HG02678 (cell line): Measurements from ENCODE around the gene GADD45A.

Source experiments
- ATAC-seq: cut with Tn5 transposase; IDR thresholded peaks from one replicate; pipeline ENCODE4 v1.9.1; 2021; ENCODE audit warnings: mild to moderate bottlenecking, moderate library complexity; ENCODE audit not compliant: unreplicated experiment

GADD45A gene

DNA sequence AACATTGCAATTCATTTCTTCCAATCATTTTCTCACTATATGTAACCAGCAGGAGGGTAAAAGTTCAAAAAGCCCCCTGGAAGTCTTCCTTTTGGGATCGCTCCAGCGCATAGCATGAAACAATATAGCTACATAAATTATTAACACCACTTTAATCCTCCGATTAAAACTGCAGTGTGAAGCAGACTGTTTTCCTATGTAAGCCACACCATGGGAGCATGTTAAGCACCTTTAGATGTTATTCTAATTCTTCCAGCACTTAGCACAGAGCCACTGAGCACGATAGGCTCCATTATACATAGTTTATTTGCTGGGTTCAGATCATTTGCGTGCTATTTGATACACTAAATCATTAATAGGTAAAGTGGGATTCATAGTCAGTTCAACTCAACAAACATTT lies 18.4 kb upstream of the GADD45A start:
- ATAC-seq = no peak

DNA sequence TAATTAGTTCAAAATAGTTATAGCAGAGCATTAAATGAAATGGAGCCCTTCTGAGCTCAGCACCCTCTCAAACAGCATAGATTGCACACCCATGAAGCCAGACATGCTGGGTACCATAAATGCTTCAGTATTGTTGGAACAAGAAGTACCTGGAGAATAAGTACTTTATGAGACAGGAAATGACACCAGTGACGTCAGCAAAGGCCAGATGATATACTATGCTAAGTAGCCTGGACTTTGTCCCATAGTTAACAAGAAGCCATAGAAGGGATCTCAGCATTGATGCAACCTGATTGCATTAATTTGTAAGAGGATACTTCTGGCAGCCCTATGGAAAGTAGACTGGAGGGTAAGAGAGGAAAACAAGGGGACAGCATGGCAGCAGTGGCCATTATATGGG lies 16.3 kb upstream of the GADD45A start:
- no peak for ATAC-seq

GRCh38 chr1:67672260-67672803 lies 12.7 kb upstream of the GADD45A start:
- ATAC-seq = no peak

DNA sequence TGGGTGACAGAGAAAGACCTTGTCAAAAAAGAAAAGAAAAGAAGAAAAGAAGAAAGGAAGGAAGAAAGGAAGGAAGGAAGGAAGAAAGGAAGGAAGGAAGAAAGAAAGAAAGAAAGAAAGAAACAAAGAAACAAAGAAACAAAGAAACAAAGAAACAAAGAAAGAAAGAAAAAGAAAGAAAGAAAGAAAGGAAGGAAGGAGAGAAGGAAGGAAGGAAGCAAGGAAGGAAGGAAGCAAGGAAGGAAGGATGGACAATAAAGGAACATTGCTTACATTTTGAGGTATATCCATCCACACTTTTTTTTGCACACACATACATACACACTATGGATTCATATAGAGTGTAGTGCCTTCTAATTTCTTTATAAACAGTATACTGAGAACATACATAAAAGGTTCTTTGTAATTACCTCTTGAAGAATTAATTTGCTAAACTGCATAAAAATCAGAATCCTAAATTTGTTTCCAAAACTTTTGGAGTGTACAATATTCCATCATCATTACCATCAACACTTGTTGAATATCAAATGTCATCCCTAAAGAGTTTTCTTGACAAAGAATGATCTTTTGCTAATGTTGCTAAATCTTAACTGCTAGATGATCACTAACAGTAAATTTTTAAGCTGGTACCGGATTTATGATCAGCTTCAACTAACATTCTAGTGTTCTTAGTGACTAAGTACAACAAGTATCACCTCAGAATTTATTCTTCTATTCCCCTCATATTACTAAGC lies 11.4 kb upstream of the GADD45A start:
- no peak for ATAC-seq

DNA sequence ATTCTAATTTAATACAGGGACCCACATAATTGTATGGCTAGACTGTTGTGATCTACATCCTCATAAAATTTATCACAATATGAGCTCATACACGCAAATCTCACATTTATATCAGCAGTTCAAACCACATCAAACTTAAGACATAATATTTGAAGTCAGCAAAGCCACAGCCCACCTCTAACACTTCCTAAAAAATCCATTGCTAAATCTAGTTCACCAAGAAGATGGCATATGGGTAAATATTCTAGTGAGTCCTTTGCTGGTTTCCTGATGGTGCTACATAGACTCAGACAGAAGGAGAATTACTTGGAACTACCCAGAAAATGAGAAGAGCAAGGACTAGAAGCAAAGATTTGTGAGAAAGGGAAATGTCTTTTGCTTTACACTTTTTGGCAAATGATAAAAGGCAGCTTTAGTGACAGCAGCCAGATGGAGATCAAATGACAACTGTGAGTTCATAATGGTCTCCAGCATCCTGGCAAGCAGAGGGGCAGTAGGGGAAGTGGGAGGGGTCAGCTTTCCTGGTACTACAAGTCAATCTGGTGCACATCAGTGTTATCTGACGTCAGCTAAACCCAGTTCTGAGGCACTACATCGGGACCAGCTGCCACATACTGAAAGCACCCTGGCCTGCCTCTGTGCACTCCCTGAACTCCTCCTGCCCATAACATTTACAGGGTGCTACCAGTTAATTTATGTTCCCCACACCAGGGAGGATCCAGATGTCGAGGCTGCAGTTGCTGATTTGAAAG lies 10.6 kb upstream of the GADD45A start:
- peak; percentile 38 for ATAC-seq

GRCh38 chr1:67675800-67676199 lies 9.2 kb upstream of the GADD45A start:
- peak; percentile 89 for ATAC-seq

GRCh38 chr1:67676287-67676686 lies 8.7 kb upstream of the GADD45A start:
- ATAC-seq = no peak

GRCh38 chr1:67676946-67677345 lies 8.1 kb upstream of the GADD45A start:
- ATAC-seq = no peak

- no peak for ATAC-seq
These were observed 7.6 kb upstream of the GADD45A start for GRCh38 chr1:67677408-67677807.

DNA sequence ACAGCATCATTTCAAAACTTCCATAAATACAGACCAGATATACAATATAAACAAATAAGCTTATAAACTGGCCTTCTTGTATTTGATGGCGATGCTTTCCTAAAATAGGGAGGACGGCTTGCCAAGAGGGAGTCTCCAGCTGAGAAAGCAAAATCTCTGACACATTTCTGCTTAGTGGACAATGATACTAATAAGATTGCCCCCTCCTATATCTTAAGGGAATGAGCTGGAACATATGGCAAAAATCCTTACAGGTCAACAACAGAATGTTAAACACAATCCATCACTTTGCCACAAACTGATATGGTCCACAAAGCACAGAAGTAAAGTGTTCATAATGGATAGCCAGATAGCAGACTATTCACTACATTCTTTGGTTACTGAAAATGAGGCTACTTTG lies 7.1 kb upstream of the GADD45A start:
- no peak for ATAC-seq

- ATAC-seq = no peak
These were observed 5.3 kb upstream of the GADD45A start for GRCh38 chr1:67679691-67680090.

DNA sequence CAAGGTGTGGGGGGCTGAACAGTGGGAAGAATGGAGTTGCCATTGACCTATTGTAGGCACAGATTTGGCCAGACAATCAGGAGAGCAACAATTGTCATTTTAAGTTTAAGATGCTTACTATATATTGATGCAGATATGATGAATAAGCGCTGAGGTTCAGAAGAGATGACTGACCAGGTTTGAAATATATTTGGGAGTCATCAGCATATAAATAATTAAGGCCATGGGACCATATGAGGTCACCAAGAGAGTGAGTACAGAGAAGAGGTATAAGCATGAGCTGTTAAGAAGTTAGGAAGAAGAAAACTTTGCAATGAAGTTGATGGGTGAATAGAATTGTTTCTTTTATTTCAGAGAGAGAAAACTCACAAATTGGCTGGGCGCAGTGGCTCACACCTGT lies 4.5 kb upstream of the GADD45A start:
- no peak for ATAC-seq

DNA sequence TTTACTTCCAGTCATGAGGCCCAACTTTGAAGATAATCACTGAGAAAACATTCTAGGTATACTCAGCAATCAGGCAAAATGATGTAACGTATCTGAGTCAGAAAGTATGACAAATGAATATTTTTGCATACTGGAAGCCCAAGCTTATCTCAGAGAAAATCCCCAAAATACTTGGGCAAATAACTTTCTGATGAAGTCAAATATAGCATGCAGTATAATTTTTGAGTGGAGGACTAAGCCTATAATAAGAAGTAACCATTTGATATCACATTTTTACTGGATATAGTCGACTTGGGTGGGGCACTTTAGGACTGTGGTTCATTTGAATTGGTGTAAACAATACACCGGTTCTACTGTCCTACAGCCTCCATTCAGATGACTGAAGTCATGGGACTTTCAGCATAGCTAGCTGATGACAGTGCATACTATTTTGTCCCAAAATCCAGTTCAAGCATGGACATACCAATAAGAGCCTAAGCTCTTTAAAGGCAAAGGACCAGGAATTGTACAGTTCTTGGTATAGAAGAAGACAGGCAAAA lies 2.3 kb upstream of the GADD45A start:
- ATAC-seq = no peak

- ATAC-seq = no peak
These were observed 1.7 kb upstream of the GADD45A start for GRCh38 chr1:67683316-67683715.

- ATAC-seq = no peak
These were observed 1.1 kb upstream of the GADD45A start for GRCh38 chr1:67683766-67684525.

DNA sequence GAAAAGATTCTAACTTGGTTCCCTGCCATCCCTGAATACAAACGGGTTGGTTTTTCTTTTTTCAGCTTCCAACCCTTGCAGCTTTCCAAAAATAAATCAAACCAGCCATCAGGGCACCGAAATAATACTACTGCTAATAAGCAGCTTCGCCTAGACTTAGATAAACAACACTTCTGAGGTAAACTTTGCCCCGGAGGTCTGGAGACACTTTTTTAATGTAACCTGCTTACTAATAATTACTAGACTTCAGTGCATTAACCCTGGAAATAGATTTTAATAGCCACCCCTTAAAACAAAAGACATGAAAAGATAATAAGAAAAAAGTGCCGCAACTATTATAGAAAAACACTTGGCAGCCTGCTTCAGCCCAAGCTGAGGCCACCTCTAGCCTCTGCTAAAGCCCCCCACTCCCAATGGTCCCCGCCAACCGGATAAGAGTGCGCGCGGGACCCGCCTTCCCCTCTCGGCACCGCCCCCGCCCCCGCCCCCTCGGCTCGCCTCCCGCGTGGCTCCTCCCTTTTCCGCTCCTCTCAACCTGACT lies 405 bp upstream of the GADD45A start:
- no peak for ATAC-seq

DNA sequence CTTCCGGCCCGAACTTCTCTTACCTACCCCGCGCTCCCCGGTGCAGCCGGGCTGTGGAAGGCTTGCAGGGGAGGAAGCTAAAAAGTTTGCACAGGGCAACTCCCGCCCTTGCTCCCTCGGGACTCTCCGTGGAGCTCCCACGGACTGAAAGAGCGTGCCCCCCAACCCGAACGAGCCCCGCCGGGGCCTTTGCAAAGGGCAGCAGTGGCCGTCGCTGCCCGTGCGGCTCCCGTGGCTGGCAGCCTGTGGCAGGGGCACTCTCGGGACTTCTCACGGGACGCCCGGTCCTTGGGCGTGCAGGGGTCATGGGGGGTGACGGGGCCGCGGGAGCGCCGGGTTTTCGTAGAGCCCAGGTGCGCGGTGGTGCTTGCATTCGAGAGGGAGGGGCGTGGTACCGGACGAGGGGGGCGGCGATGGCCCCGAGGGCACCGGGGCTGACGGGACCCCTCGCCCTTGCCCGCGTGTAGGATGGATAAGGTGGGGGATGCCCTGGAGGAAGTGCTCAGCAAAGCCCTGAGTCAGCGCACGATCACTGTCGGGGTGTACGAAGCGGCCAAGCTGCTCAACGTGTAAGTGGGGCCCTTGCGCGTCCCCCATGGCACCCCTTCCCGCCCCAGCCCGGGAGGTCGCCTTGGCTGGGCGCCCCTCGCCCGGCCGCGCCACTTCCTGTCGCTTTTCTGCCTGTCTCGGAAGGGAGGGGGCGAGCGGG lies 711 bp downstream of the GADD45A start:
- peak; percentile 6 for ATAC-seq

DNA sequence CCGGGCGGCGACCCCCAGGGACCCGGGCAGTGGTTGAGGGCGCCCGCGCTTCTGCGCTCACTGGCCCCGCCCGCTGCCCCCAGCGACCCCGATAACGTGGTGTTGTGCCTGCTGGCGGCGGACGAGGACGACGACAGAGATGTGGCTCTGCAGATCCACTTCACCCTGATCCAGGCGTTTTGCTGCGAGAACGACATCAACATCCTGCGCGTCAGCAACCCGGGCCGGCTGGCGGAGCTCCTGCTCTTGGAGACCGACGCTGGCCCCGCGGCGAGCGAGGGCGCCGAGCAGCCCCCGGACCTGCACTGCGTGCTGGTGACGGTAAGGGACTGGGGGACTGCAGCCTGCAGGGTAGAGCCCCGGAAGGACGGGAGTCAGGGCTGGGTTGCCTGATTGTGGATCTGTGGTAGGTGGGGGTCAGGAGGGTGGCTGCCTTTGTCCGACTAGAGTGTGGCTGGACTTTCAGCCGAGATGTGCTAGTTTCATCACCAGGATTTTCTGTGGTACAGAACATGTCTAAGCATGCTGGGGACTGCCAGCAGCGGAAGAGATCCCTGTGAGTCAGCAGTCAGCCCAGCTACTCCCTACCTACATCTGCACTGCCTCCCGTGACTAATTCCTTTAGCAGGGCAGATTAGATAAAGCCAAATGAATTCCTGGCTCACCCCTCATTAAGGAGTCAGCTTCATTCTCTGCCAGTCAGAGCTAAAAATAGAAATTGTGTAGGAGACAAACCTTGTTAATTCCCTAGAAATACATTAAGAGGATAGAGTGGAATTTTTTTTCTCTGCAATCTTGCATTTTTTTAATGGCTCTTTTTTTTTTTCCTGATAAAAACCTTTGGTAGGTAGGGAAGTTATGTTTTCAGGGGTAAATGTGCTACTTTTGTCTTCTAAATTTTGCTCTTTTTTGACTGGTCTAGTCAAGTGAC lies 1.5 kb downstream of the GADD45A start:
- ATAC-seq = peak; percentile 23

DNA sequence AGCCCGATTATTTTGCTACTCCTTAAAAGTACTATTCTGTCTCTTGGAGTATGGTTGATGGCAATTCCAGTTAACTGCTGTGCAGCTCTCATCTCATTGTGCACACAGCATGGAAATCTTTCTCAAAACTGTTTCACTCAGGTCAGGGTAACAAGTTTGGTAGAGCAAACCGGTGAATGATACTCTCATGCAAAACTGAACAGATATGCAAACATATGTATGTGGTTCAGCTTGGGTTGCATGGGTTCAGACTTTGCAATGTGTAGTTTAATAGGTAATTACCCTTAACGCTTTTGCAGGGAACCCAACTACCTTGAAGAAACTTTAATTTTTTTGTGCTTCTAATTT lies 2.2 kb downstream of the GADD45A start:
- no peak for ATAC-seq
